ENCODE measurements around the gene TIMM22.
A peak's percentile ranks its signal among the peaks of the same experiment; 100 is the strongest.
"Not testable (repeated sequence)": the region's sequence is repeated elsewhere in the genome, so short reads cannot be mapped to it uniquely, and the experiment has no call there.

The TIMM22 gene

GRCh38 chr17:996554-997344 lies at the start of gene TIMM22:
Gene TIMM22 (plus strand): TSS chr17:997129. CDS start chr17:997143, 14 bp downstream.
- peak; percentile 92 for FAIRE-seq

DNA sequence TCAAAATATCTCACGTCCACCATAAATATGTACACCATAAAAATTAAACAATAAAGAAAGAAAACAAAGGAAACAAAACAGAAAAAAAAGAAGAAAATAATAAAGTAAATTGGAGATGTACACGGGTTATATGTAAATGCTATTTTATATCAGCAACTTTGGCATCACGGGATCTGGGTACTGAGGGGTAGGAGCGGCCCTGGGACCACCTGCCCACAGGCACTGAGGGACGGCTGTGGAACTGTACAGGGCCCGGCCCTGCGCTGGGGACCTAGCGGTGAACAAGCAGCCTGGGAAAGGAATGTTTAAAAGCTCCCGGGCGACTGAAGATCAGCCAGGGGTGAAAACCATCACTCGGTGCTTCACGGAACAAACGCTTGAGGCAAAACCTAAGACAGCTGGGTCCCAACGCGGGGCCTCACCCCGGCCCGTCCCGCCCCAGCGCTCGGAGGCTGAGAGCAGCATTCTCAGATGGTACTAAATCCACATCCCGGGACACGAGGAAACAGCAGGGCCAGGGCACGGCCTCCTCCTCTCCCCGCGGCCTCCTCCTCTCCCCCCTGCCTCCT lies 48.6 kb upstream of the TIMM22 start:
- FAIRE-seq, result peak; percentile 75

DNA sequence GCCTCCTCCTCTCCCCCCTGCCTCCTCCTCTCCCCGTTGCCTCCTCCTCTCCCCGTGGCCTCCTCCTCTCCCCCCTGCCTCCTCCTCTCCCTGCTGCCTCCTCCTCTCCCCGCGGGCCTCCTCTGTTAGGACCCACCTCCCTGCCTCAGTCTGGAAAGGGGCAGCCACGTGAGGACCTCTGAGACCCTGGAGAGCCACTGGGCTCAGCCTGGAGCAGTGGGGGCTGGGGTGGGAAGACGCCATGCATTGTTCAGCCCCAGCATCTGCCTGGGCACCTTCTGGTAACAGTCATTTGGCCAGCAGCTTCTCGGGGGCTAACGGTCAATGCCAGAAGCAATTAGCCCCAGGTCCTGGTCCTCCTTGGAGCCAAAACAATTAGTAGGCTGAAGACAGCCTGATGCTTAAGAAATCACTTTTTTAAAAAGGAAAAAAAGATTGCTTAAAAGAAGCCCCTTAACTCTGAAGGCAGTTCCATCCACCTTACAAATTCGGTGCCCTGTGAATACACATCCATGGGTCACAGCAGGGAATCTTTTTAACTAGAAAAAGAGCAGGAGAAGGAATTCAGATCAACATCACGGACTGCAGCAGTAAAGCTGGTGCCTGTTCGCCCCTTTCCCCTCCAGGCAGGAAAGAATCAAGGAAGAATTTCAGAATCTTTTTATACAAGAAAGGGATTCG lies 47.2 kb upstream of the TIMM22 start:
- peak; percentile 91 for FAIRE-seq

DNA sequence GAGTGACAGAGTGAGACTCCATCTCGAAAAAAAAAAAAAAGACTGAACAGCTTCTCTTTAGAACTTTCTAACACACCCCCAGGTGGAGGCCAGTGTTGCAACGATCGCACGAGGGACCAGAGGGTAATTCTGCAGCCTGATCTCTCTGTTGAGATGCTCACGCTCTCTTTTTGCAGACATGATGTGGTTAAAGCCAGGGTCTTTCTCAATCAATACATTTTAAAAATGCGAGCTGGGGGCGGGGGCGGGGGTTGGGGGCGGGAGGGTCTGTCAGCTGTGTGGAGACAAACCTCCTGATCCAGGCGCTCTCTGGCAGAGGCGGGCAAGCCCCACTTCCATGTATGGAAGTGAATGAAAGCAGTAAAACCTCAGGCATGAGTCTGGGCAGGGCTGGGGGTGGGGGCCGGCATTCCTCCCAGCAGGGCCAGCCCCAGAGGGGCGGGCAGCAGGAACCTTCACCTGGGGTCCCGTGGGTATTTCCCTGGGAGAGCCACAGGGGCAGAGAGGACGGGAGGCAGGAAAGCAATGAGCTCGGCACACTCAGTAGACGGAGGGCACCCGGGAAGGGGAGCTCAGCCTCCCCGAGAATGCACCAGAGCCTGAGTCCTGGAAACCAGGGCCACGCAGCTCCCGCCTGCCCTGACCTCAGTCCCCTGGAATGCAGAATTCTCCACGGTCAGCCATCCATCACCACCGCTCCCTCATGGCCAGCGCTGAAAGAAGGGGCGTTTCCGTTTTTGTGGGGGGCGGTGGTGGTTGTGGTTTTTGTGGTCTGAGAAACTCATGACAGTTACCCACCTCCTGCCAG lies 45.4 kb upstream of the TIMM22 start:
- peak; percentile 89 for FAIRE-seq

DNA sequence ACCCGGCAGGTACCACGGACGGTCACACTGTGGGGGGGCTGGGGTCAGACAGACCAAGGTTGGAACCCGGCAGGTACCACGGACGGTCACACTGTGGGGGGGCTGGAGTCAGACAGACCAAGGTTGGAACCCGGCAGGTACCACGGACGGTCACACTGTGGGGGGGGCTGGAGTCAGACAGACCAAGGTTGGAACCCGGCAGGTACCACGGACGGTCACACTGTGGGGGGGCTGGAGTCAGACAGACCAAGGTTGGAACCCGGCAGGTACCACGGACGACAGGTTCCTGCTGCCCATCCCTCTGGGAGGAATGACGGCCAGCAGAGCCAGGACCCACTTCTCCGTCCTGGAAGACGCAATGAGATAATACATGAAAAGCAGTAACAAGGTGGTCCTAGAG lies 44.3 kb upstream of the TIMM22 start:
- not testable (repeated sequence) for FAIRE-seq

DNA sequence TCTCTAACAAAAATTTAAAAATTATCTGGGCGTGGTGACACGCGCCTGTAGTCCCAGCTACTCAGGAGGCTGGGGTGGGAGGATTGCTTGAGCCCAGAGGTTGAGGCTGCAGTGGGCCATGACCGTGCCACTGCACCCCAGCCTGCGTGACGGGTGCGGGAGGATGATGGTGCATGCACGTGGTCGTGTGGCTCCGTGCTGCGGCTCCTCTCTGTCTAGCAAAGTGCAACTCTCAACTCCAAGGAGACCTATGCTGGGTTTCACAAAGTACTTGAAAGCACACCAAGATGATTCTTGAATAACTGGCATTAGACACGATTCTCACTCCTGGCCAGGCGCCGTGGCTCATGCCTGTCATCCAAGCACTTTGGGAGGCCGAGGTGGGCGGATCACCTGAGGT lies 43.2 kb upstream of the TIMM22 start:
- FAIRE-seq, result no peak

DNA sequence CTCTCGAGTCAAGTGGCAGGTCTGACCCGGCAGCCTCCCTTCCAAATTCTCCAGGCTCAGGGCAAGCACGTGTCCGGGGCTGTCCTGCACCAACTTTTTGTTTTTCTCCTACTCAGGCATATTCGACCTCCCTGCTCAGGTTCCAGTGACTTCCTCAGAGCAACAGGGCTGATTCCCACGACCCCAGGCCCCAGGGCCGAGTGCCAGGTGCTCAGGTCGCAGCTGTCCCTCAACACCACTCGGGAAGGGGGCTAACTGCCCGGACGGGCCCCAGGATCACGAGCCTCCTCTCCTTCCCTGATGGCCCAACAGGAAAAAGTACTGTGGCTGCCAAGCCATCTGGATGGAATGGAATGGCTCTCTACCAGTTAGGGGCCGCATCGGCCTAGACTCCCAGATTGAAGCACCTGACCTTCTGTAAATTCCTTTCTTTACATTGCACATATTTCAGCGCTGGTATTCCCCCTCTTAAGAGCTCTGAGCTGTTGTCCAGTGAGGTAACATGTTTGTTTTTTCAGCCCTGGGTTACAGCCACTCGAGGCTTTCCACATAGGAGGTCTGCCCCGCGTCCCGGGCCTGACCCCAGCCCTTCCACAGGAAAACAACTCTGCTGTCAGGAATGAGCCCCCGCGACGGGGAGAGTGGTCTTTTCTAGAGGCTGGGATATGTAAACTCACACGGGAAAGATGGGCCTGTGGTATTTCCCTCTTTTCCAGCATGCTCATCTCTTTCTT lies 42.3 kb upstream of the TIMM22 start:
- FAIRE-seq, result peak; percentile 98

- FAIRE-seq, result no peak
These were observed 40.0 kb upstream of the TIMM22 start for GRCh38 chr17:956905-957304.

- FAIRE-seq, result no peak
These were observed 39.0 kb upstream of the TIMM22 start for GRCh38 chr17:957856-958421.

DNA sequence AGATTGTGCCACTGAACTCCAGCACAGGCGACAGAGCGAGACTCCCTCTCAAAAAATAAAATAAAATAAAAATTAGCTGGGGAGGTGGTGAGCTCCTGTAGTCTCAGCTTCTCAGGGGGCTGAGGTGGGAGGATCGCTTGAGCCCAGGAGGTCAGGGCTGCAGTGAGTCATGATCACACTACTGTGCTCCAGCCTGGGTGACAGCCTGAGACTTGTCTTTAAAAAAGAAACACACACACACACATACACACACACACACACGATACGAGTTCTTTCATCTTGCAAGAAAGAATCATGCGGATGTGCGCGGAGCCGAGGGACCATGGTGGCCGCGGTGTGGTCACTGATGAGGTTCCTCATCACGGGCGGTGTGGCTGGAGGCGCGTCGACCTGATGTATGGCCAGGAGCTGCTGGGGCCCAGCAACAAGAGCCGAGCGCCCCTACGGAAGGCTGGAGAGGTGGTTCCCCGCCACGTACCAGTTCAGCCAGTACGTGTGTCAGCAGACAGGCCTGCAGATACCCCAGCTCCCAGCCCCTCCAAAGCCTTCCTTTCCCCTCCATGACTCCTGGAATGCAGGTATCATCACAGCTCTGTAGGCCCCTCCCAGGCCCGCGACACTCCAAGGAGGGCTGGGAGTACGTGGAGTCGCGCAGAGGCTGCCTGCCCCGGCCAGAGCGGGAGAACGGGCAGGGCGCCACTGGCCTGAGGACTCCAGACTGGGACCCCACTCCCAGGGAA lies 38.0 kb upstream of the TIMM22 start:
- FAIRE-seq, result no peak

GRCh38 chr17:962166-962565 lies 34.8 kb upstream of the TIMM22 start:
- no peak for FAIRE-seq

DNA sequence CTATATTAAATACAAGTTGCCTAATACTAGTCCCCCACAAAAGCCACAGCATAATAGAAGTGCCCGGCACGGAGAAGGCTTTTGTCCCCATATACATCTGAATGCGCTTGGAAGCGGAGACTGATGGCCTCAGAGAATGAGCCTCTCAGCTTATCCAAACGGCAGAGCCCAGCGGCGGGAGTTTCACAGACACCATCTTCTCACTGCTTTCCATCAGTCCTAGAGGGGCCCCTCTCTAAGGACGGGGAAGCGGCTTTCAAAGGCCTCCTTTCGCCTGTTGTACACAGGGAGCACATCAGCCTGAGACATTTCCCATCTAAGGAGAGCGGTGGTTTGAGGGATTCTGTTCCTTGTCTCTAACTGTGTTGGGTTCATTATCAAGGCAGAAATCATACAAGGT lies 34.3 kb upstream of the TIMM22 start:
- no peak for FAIRE-seq

GRCh38 chr17:964876-965275 lies 32.1 kb upstream of the TIMM22 start:
- no peak for FAIRE-seq

- FAIRE-seq, result no peak
These were observed 31.5 kb upstream of the TIMM22 start for GRCh38 chr17:965311-965989.

DNA sequence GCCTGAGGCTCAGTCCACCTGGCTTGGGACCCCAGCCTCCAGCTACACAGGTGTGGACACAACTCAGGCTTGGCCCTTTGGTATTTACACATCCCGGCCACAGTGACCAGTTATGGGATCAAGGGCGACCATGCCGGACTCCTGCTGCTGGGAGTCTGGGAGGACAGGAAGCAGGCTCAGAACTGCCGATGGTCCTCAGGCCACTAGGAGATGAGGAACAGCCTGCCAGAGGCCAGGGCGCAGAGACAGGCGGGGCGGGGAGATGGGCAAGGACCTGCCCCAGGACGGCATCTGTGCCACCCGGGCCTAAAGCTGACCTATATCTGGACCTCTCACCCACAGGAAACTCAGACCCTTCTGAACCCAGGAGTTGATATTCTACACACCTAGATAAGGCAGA lies 29.8 kb upstream of the TIMM22 start:
- no peak for FAIRE-seq

- no peak for FAIRE-seq
These were observed 27.9 kb upstream of the TIMM22 start for GRCh38 chr17:968812-969730.

DNA sequence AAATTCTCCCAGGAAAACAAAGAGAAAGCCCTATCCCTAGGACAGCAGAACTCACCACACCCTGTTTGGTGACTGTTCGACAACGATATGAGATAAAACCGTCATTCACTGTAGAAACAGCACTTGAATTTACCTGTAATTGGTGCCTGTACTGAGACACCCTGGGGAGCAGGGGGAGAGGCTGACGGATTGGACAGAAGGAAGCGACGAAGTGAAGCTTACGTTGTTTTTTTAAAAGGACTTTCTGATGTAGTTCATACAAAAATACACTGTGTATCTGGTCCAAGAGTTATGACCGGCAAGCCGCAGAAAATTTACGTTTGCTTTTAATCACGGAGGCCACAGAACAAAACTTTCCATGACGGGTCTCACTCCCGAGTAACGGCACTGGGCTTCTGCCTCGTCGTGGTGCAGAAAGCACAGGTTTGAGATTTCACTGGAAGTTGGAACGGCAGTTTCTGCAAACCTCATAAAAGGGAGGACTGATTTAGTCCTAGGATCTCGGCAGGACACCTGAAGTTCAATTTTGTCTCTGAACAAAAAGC lies 27.0 kb upstream of the TIMM22 start:
- FAIRE-seq, result peak; percentile 15

DNA sequence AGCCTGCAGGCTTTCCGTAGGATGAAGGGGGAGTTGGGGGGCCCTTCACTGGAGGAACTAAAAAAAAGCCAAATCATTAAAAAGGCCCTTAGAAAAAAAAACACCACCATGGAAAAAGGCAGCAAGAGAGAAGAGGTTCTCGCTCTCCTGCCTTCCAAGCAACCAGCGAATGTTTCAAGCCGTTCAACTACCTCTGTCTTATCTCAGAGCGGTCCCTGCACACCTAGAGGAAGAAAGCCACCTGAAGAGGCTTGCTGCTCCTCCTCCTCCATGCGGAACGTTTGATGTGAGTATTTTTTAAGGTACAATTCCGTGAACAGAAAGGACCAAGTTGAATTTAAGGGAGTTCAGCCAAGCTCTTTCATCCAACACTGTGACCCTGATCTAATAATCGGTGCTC lies 26.6 kb upstream of the TIMM22 start:
- FAIRE-seq, result peak; percentile 17

DNA sequence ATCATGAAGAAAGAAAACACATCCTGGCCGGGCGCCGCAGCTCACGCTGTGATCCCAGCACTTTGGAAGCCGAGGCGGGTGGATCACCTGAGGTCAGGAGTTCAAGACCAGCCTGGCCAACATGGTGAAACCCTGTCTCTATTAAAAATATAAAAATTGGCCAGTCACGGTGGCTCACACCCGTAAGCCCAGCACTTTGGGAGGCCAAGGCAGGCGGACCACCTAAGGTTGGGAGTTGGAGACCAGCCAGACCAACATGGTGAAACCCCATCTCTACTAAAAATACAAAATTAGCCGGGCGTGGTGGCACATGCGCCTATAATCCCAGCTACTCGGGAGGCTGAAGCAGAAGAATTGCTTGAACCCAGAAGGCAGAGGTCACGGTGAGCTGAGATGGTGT lies 25.1 kb upstream of the TIMM22 start:
- not testable (repeated sequence) for FAIRE-seq
